ENCODE data around the gene ENTPD2. TPM values are rescaled to one million over a fixed set of nuclear protein-coding genes. Genes with fewer than 3 reads are reported as not detected.
A peak's percentile ranks its signal among the peaks of the same experiment; 100 is the strongest.

The ENTPD2 gene
- total RNA-seq, 3 donors from 2014 or later (not counting 1 experiment from before 2014, with no cell fraction given): not detected

DNA sequence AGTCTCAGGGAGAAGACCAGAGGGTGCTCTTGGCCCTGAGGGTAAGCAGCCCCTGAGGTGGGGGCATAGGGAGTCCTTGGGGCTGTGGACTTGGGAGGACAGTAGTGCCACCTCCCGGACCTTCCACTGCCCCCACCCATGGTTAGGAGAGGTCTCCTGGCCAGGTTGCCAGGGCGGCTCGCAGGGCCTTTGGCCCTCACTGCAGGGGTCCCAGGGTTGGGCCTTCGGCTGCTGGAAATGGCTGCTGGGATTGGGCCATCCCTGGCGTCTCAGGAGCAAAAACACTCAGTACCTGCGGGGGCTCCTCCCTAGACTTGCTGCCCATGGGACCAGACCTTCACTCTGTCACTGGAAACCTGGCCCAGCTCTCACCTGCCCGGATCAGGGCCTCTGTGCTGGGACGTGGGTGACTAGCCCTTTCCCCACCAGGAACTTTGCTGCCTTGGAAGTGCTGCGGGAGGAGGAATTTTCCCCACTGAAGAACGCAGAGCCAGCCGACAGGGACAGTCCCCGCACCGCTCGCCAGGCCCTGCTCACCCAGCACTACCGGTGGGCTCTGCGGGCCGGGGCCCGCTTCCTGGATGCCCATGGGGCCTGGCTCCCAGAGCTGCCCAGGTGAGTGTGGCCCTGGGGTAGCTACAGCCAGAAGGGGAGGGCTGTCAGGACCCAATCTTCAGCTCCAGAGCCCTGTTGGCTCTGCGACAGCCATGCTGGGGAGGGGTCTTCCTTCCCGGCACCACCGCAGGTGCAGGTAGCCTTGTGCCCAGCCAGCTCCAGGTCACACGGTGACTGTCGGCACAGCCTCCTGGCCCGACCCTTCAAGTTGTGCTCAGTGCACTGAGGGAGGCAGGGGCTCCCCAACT is 26.6 kb upstream of the ENTPD2 start:
- TF ChIP-seq, protein P1, sequence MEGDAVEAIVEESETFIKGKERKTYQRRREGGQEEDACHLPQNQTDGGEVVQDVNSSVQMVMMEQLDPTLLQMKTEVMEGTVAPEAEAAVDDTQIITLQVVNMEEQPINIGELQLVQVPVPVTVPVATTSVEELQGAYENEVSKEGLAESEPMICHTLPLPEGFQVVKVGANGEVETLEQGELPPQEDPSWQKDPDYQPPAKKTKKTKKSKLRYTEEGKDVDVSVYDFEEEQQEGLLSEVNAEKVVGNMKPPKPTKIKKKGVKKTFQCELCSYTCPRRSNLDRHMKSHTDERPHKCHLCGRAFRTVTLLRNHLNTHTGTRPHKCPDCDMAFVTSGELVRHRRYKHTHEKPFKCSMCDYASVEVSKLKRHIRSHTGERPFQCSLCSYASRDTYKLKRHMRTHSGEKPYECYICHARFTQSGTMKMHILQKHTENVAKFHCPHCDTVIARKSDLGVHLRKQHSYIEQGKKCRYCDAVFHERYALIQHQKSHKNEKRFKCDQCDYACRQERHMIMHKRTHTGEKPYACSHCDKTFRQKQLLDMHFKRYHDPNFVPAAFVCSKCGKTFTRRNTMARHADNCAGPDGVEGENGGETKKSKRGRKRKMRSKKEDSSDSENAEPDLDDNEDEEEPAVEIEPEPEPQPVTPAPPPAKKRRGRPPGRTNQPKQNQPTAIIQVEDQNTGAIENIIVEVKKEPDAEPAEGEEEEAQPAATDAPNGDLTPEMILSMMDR (IDR thresholded peaks at IDR 0.05): no peak
- Mint-ChIP-seq H3K27ac (no peak overlapping the region), H3K4me1 (peaks cover 1 to 2% of the 10 kb centered on the region in 2 donors), H3K9me3 (no peaks in the 10 kb centered on the region), H3K4me3 (peak overlapping the region; percentile 47), H3K27me3 (ENCODE audit: low read depth in 2 of 2) (no peaks in the 10 kb centered on the region), H3K36me3 (no peaks in the 10 kb centered on the region)
- ATAC-seq: no peak
- Histone ChIP-seq H3K36me3 (ENCODE audit: control insufficient read depth, insufficient read depth, low read length) (peaks cover 2% of the 10 kb centered on the region), H3K9me3 (ENCODE audit: control insufficient read depth, insufficient read depth, low read length) (no peaks in the 10 kb centered on the region), H3K27ac (ENCODE audit: low read length) (no peak overlapping the region), H3K4me3 (ENCODE audit: low read length) (no peak overlapping the region), H3K27me3 (ENCODE audit: control insufficient read depth, insufficient read depth, low read length) (no peaks in the 10 kb centered on the region), H3K4me1 (ENCODE audit: control insufficient read depth, insufficient read depth, low read length) (peaks cover 24% of the 10 kb centered on the region)
- DNase-seq: no peak
- WGBS (ENCODE audit: insufficient coverage): 97% methylated on average over 24 of the region's 24 CpGs
- intact Hi-C loops (cut with micrococcal nuclease): no loop called here

DNA sequence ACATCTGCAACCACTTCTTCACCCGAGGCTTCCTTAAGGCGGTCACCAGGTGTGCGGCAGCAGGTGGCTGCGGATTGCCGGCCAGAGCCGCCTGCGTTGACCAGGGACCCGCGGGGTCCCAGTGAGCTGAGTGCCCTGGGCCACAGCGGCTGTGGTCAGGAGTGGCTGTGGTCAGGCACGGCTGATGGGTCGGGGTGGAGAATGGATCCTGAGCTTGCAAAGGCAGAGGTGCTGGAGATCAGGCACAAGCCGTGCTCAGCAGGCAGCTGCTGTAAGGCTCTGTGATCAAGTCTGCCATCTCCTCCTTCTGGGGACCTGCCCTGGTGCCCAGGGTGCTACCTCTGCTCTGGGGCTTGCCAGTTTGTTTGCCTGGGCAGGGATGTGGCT is 25.5 kb upstream of the ENTPD2 start:
- H3K4me3 ChIP-seq (ENCODE audit: low read length): no peak overlapping the region
- no peak for ATAC-seq

DNA sequence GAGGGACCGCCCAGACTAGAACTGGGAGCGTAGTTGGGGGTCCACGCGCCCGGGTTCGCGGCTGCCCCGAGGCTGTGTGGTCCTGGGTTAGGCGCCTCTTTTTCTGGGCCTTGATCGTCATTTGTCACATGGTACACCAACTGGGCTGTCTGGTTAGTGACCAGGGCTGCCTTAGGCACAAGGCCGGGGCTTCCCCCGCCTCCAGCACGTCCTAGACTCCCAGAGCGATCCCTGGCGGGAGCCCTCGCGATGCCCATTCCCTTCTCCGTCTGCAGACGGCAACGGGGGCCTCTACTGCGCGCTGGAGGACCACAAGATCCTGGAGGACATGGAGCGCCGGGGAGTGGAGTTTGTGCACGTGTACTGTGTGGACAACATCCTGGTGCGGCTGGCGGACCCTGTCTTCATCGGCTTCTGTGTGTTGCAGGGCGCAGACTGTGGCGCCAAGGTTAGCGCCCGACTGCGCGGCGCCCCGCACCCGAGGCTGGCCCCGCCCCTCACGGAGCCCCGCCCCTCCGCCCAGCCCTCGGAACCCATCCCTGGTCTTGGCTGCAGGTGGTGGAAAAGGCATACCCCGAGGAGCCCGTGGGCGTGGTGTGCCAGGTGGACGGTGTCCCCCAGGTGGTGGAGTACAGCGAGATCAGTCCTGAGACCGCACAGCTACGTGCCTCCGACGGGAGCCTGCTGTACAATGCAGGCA is 25.0 kb upstream of the ENTPD2 start:
- Mint-ChIP-seq H3K9me3 (no peaks in the 10 kb centered on the region), H3K4me3 (peak overlapping the region; percentile 77), H3K27ac (no peak overlapping the region), H3K4me1 (peaks cover 0 to 1% of the 10 kb centered on the region in 2 donors), H3K27me3 (ENCODE audit: low read depth in 2 of 2) (no peaks in the 10 kb centered on the region), H3K36me3 (no peaks in the 10 kb centered on the region)
- intact Hi-C loops (cut with micrococcal nuclease): no loop called here
- 92% methylated on average over 51 of the region's 51 CpGs for WGBS (ENCODE audit: insufficient coverage)
- no peak overlapping the region for H3K4me3 ChIP-seq (ENCODE audit: low read length)
- H3K36me3 ChIP-seq (ENCODE audit: control insufficient read depth, insufficient read depth, low read length): peaks cover 2% of the 10 kb centered on the region
- H3K9me3 ChIP-seq (ENCODE audit: control insufficient read depth, insufficient read depth, low read length): no peaks in the 10 kb centered on the region
- DNase-seq (no peak), ATAC-seq (no peak)
- peaks cover 19% of the 10 kb centered on the region for H3K4me1 ChIP-seq (ENCODE audit: control insufficient read depth, insufficient read depth, low read length)
- no peak overlapping the region for H3K27ac ChIP-seq (ENCODE audit: low read length)
- TF ChIP-seq, protein P1 (IDR thresholded peaks at IDR 0.05): no peak
- H3K27me3 ChIP-seq (ENCODE audit: control insufficient read depth, insufficient read depth, low read length): no peaks in the 10 kb centered on the region

More for the DNA sequence above, 25.5 kb upstream of the ENTPD2 start:
- intact Hi-C loops (cut with micrococcal nuclease): no loop called here
- H3K9me3 Mint-ChIP-seq: no peaks in the 10 kb centered on the region
- peaks cover 19% of the 10 kb centered on the region for H3K4me1 ChIP-seq (ENCODE audit: control insufficient read depth, insufficient read depth, low read length)
- H3K9me3 ChIP-seq (ENCODE audit: control insufficient read depth, insufficient read depth, low read length): no peaks in the 10 kb centered on the region
- no peaks in the 10 kb centered on the region for H3K4me1 Mint-ChIP-seq
- H3K27ac Mint-ChIP-seq: no peak overlapping the region
- no peak overlapping the region for H3K27ac ChIP-seq (ENCODE audit: low read length)
- no peaks in the 10 kb centered on the region for H3K27me3 Mint-ChIP-seq (ENCODE audit: low read depth in 2 of 2)
- H3K27me3 ChIP-seq (ENCODE audit: control insufficient read depth, insufficient read depth, low read length): no peaks in the 10 kb centered on the region
- TF ChIP-seq, protein P1 (IDR thresholded peaks at IDR 0.05): no peak
- DNase-seq: no peak
- peaks cover 2% of the 10 kb centered on the region for H3K36me3 ChIP-seq (ENCODE audit: control insufficient read depth, insufficient read depth, low read length)
- no peaks in the 10 kb centered on the region for H3K36me3 Mint-ChIP-seq
- H3K4me3 Mint-ChIP-seq: peak overlapping the region; percentile 47
- 95% methylated on average over 13 of the region's 13 CpGs for WGBS (ENCODE audit: insufficient coverage)
